Stimulated activated CD4-positive, alpha-beta T cell treated with anti-CD3 and anti-CD28 coated beads, Interleukin-1b, Interleukin-23, amount 100 ng/mL, for 4 hours (primary cell): ENCODE data around the gene ARMS2.

Experiments
- DNase-seq, 2 donors: peaks; one replicate each; pipeline ENCODE4 v3.0.0-alpha.2; 2020; ENCODE audit warnings: low read depth in 2 of 2

ARMS2 gene

DNA sequence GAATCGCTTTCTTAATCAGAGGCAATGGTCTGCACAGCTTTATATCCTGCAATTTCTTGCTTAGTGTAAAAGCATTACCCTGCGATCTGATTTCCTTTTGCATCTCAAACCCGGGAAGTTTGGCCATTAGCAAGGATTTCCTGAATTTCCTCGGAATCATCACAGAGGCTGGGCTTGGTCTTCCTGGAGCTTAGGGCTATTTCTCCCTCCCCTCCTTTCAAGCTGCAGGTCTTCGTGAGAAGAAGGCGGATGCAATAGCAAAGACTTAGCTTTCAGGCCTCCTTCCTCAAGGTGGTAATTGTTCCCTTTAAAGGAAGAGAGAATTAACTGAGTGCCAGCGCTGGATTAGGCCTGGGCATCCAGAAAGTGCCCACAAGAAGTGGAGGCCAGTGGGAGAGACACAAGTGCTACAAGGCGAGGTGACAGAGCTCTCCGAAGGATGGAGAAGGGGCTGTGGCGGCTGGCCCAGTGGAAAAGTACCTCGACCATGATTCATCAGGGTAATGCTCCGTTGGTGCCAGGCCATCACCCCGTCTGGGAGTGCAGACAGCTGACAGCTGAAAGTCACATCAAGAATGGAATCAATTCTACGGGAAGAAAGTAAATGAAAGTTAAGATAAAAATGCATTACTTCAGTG lies 4.0 kb upstream of the ARMS2 start:
- no peak for DNase-seq

DNA sequence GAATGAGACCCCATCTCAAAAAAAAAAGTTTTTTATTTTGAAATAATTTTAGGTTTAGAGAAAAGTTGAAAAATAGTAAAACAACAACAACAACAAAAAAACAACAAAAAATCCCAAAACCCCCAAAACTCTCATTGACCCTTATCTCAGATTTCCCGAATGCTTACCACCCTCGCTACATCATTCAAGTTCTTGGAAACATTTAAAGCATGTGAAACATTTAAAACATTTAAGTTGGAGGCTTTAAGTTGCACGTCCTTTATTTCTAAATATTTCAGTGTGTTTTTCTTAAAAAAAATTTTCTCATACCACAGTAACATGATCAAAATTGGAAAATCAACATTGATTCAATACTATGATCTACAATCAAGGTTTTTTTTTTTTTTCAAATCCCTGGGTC lies 382 bp upstream of the ARMS2 start:
- no peak for DNase-seq

DNA sequence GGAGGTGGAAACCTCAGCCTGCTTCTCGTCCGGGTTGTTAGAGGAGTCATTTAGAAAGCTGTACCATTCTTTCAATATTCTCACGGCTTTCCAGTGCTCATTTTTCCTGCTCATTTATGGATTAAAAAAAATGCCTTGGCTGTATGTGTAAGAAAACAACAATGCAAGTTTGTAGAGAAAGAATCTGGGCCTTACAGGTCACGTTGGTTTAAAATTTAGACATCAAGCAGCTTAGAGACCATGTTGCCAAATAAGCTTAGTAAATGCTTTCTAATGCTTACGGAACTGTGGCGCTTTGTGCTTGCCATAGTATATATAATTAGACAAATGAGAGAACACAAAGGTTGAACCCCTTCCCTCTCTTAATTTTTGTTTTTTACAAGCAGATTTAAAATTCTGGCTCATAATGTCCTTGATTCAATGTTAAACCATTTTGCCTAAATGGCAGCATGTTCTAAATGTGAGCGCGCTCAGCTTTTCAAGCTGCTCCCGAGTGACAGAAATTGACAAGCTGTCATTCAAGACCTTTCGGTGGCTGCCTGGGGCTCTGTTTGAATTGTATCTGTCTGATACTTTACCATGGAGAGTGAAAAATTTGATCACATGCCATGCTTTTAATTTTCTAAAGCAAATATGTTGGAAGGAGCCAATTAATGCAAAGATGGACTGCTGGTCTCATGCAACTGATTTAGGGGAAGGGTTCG lies 1.1 kb downstream of the ARMS2 start:
- no peak for DNase-seq

DNA sequence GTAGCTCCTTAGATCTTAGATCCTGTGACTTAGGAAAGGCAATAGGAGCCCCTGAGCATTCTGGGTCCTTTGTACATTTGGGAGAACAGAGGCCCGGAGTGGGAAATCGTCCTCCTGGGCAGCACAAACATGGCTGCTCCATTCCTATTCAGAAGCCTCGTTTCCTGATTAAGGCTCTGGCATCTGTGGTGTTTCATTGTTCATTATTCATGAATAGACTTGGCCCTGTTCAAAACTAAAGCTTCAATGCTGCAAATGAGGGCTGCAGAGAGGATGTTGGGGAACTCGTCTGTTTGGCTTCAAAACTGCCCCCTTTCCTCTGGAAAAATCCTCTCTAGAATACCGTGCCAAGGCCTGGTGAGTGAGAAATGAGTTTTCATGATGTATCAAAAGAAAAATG lies 3.5 kb downstream of the ARMS2 start:
- DNase-seq = no peak

DNA sequence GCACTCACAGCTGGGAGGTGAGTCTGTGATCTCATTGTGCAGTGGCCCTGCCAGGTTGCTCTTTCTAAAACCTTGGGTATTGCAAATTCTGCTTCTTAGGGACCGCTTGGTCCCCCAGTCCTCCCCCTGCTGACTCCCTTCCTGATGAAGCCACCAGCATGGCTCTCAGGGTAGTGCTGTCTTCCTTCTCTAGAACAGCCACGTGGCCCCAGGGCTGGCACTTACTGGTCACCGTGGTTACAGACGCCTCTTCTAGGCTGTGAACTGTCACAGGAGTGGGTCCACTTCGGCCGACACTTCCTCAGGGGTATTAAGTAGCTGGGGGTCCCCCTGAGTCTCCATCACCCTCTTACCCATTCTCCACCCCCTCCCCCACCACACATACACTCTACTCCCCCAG lies 4.2 kb downstream of the ARMS2 start:
- no peak for DNase-seq

DNA sequence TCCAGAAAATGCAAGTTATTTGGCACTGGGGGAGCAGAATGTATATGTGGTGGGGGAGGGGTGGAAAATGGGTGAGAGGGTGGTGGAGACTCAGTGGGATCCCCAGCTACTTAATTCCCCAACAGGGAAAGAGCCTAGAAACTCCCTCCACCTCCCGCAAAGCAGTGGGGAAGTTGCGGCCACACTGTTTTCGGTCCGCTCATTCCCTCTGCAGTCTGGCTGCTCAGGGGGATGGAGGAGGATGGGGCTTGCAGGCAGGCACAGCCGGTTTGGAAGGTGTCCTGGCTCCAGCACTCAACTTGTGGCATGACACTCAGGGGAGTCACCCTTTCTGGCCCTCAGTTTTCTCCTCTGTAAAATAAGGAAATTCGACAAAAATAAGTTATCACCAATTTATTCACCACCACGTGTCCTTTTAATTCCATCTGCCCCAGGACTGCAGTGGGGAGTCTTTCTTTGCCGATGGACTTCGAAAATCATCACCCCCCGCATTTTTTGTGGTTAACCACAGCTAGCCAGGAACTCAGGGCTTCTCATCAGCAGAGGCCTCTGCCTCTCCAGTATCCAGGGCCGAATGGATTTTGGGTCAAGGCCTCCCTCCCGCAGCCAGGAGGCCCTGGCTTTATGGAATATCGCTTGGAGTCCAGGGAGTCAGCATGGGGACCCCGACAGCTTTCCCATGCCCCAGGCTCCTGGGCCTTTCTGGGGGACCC lies 5.3 kb downstream of the ARMS2 start:
- no peak for DNase-seq

DNA sequence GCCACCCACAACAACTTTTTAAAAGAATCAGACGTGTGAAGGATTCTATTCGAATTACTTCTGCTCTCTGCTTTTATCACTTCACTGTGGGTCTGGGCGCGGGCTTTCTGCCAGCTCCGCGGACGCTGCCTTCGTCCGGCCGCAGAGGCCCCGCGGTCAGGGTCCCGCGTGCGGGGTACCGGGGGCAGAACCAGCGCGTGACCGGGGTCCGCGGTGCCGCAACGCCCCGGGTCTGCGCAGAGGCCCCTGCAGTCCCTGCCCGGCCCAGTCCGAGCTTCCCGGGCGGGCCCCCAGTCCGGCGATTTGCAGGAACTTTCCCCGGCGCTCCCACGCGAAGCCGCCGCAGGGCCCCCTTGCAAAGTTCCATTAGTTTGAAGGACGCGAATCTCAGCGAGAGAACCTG lies 6.4 kb downstream of the ARMS2 start:
- DNase-seq = no peak

DNA sequence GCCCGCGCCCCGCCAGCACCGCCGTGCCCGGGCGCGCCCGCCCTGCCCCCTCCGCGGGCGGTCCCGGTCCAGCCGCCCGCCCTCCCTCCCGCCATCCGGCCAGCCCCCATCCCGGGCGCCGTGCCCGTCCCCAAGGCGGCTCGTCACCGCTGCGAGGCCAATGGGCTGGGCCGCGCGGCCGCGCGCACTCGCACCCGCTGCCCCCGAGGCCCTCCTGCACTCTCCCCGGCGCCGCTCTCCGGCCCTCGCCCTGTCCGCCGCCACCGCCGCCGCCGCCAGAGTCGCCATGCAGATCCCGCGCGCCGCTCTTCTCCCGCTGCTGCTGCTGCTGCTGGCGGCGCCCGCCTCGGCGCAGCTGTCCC lies 6.9 kb downstream of the ARMS2 start, which contains the start of gene HTRA1:
Gene HTRA1, plus strand, starts transcription at position 187 of the 362 bp plus-strand sequence. Its CDS starts 100 bp downstream, at position 287.
- DNase-seq = no peak

DNA sequence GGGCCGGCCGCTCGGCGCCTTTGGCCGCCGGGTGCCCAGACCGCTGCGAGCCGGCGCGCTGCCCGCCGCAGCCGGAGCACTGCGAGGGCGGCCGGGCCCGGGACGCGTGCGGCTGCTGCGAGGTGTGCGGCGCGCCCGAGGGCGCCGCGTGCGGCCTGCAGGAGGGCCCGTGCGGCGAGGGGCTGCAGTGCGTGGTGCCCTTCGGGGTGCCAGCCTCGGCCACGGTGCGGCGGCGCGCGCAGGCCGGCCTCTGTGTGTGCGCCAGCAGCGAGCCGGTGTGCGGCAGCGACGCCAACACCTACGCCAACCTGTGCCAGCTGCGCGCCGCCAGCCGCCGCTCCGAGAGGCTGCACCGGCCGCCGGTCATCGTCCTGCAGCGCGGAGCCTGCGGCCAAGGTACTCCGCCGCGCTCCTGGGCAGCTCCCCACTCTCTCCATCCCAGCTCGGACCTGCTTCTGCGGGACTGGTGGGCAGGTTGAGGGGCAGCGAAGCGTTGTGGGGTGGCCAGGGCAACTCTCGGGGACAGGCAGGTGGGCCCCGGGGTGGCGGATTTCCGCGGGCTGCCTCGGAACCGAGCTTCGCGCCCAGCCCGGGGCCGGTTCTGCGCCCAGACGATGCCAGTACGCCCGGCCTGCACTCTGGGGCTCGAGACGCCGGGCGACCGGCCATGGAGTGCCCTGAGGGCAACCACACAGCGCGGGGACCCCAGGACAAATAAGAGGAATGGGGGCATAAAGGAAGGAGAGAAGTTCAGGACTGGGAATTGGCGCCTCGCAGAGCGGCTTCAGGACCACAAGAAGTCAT lies 7.5 kb downstream of the ARMS2 start:
- DNase-seq = no peak

DNA sequence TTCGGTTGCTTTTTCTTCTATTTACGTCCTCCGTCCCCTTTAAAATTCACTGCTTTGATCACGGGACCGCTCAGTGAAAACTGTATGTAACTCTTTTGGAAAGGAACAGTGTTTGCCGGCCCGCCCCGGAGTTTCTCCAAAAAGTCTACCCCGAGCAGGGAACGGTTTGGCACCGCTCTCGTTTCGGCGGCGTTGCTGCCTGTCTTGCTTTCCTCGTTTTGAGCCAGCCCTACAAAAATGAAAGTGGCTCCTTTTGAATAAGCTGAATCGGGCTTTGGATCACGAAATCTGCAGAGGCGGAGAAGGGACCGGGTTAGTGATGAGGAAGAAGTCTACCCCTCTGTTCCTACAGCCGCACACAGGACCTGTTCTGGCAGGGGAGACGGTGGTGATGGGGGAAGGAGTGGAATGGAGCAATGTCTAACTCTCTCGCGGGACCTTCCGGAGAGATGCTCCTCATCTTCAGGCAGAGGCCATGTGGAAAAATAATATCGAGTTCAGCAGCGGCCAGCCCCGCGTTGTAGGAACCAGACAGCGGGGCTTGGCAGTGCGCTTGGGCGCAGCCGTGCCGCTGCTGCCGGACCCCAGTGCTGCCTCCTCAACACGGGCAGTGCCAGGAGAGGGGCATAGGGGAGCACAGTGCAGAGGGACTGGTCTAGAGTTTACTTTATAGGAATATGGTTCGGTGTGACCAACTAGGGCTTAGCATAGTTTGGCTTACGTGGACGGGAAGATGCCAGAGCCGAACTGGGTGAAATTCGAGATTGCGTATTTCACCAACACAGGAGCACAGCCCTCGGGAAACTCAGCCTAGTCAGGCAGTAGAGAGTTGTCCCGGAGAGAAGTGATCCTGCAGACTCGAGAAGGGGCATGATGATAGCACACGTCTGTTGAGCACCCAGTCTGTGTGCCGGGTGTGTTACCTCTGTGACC lies 8.3 kb downstream of the ARMS2 start:
- DNase-seq = no peak

DNA sequence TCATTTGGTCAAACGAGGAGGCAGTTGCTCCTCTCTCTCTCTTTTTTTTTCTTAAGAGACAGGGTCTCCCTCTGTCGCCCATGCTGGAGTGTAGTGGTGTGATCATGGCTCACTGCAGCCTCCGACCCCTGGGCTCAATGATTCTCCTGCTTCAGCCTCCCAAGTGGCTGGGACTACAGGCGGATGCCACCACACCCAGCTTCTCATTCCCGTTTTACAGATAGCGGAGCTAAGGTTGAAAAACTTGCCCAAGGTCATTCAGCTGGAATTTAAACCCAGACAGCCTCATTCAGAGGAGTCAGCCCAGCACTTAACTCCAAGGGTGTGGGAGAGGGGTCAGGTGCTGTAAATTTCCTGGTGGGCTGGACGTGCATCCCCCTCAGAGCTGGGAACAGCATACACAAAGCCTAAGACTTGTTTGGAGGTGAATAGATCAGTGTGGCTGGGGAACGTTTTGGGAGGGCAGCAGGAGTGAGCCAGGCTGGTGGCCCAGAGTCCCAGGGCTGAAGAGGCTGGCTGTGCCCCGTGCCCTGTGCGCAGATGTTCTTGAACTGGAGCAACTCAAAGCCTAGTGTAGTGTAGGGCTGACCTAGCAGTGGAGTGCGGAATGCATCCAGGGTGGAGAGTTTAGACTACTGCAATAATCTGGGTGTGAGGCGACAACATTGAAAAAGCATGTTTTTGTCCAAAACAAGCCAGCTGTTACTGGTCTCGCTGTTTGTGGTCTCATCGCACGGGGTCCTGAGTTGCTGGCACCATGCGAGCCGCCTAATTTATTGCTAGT lies 9.2 kb downstream of the ARMS2 start:
- no peak for DNase-seq

DNA sequence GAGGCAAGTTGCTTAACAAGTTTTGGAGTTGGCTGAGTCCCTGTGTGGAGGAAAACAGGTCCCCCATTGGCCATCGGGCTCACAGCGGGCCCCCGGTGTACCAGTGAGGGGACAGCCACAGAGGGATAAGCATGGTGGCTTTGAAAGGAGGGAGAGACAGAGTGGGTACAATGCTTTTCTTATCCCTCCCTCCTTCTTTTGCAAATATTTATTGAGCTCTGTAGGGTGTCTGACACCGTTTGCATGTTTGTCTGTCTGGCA lies 9.7 kb downstream of the ARMS2 start:
- DNase-seq = no peak

DNA sequence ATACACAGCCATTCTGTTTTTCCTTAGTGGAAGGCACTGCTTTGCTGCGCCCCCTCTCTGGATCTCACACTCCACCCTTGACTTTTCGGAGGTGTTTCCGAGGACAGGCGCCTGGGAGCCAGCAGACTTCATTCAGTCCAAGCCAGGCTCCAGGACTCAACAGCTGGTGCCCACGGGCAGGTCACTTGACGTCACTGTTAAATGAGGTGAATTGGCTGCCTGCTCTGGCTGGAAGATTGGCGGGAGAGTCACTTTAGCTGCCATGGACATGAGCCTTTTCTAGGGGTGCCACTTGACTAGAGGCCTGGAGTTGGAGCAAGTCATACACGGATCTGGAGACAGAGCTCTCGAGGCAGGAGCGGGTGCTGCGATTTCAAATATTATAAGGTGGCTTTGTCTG lies 10.1 kb downstream of the ARMS2 start:
- no peak for DNase-seq

DNA sequence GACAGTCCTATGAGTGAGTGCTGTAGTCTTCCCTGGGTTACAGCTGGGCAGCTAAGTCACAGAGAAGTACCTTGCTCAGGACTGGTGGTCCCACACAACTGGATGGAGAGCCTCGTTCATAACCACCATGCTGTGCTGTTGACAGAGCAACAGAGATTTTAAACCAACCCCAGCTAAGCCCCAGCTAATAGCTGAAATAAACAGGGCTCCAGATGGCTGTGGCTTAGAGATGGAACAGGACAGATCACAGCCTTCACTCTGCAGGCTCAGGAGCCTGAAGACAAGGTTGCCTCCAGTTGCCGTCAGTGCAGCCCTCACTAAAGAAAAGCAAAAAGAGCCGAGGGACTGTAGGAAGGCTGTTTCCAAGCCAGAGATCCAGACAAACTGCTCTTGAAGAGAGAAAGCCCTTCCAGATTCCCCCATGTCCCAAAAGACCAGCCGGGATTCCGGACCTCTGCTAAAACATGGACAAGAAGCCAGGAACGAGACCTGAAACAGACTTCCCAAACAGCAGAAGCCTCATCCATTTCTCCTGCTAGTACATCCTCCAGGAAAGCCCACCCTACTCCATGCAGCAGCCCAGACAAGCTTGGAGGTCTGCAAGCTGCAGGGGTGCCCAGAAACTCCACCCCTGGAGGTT lies 11.1 kb downstream of the ARMS2 start:
- DNase-seq = no peak

DNA sequence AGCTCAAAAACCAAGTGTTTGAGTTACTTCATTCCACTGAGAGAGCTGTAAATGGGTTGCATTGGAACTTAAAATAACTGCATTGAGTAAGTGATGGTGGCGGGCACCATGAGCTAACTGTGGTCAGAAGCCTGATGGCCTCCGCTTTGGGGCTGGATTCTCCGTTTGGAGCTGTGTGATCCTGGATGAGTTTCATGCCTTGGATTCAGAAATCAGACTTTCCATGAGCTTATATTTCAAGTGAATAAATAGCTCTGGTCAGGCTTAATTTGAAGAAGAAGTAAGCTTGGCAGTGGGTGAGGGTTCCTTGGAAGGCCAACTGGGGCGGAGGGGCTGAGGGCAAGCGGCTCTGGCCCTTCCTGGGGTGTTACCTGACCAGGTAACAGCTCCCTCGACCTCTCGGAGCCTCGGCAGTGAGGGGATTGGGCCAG lies 12.5 kb downstream of the ARMS2 start:
- DNase-seq = no peak

DNA sequence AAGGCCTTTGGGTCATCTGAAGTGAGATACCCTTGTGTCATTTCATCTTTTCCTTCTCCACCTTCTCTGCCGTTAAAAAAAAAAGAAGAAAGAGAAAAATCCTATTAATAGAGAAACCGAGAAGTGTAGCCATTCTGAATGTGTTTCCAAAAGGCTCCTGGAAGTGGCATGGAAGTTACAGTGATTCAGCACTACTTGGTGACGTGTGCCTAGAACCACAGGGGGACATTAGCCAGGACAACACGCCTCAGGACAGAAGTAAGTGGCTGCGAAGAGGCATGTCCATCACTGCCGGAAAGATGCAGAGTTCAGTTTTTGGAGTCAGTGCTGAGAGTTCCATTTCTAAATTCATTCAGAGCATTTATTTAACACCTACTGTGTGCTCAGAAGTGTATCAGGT lies 13.2 kb downstream of the ARMS2 start:
- no peak for DNase-seq

DNA sequence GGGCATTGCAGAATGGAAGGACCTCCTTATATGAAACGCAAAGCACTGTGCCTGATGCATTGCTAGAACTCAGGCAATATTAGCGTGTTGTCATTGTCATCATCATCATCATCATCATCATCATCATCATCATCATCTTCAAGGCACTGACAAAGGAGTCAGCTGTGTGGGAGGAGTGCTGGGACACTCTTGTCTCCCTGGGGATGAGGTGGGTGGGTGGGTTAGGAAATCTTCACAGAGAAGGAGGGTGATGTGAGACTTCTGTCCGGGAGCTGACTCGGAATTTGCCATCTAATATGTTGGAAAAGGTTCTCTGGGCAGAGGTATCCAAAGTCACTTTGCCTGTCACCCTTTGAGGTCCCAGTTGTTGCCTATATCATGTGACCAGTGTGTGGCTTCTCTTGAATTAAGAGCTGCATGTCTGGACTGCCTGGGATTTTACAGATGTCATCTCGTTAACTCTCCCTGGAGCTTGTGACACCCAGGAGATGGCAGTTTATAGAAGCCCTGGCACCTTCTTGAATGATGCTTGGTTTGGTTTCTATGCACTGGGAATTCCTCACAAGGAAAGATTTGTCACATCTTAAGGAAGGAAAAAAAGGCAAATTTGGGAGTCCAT lies 14.0 kb downstream of the ARMS2 start:
- no peak for DNase-seq

DNA sequence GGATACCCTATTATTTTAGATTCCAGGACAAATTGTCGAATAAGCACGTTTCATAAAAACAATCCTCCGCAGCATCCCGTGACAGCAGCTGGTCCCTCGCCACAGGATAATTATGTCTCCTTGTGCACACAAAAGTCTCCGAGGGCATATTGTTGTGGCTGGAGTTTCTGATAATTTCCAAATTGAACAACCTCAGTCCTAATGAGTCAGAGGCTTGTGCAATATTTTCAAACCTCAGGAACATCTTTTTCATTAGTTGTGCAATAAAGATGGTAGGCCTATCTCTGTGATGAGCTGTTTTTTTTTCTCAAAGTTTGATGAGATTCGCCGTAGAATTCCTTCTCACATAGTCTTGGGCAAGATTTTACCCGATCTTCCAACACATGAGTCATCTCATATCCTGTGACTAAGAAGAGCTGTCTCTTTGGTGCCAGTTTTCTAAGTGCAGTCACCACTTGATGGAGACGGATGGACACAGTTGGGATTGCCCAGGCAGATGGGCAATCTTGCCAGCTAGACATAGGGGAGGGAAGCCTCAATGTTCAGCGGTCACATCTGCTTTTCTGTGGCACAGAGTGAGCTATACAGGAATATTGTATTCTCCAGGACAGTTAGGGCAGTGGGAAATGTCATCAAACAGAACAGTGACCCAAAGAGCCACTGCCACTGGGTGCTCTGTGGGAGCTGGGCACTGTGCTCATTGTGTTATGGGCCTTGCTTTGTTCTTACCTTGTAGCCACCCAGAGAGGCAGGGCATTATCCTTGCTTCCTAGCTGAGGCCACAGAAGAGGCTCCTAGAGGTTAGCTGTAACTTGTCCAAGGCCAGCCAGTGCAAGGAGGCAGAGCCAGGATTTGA lies 14.7 kb downstream of the ARMS2 start:
- DNase-seq = no peak

DNA sequence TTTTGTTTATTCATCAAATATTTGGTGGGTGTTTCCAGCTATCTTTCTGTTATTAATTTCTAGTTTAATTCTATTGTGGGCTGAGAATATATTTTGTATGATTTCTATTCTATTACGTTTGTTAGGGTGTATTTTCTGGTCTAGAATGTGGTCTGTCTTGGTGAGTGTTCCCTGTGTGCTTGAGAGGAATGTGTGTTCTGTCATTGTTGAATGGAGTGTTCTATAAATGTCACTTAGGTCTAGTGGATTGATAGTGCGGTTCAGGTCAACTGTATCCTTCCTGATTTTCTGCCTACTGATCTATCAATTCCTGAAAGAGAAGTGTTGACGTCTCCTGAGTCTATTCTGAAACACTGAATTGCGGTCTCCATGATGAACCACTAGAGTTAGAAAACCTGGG lies 15.4 kb downstream of the ARMS2 start:
- no peak for DNase-seq
